HG03097 (cell line): ENCODE measurements around the gene ZNF714.
"Not testable (repeated sequence)": the region's sequence is repeated elsewhere in the genome, so short reads cannot be mapped to it uniquely, and the experiment has no call there.

Experiments
- ATAC-seq: cut with Tn5 transposase; IDR thresholded peaks from one replicate; pipeline ENCODE4 v1.9.1; 2021; ENCODE audit not compliant: unreplicated experiment, low FRiP score

Gene ZNF714

DNA sequence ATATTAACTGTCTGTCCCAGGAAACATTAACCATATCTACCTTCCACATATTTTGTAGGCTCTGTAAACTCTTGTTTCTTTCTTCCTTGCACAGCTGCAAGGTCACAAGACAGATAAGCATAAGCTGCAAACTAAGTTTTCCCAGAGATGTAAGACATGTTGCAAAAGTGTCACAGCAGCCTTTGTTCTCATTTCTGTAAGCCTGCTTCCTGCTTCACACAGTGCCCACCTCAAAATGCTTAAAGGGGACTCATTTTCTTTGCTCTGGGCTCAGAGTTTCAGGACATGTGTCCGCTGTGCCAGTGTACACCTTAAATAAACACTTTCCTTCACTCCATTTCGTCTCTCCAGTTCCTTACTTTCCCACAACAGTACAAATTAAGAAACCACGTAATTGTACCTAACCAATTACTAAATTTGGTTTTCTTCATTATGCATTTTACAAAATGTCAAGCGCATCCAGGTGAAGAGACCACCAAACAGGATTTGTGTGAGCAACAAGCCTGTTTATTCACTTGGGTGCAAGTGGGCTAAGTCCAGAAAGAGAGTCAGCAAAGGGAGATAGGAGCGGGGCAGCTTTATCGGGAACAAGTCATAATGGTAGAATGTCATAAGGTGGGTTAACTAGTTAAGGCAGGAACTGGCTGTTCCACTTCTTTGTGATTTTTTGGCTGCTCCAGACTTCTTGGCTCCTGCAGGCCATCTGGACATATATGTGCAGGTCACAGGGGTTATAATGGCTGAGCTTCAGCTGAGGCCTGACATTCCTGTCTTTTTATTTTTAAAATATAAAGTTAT lies 47.1 kb downstream of the ZNF714 start:
- ATAC-seq: no peak

DNA sequence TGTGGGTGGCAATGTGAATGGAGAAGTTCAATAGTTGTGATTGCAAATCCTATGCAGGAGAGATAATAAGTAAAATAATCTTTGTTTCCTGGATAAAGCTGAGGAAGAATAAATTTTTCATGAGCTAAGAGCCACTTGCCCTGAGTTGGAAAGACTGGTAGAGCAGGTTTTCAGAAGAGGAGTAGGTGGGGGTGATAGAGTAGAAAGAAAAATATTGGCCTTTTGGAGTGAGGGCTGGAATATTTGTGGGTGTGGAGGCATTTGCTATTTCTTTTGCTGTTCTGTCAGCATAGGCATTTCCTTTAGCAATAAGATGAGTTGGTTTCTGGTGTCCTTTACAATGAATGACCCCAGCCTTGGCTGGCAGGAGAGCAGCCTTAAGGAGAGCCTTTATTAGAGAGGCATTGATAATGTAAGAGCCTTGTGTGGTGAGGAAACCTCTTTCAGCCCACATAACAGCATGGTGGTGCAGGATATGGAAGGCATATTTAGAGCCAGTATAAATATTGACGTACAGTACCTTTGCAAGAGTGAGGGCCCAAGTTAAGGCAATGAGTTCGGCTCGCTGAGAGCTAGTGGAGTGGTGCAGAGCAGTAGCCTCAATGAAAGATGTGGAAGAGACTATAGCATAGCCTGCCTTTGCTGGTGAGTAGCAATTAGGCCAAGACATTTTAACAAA lies 48.2 kb downstream of the ZNF714 start:
- no peak for ATAC-seq

DNA sequence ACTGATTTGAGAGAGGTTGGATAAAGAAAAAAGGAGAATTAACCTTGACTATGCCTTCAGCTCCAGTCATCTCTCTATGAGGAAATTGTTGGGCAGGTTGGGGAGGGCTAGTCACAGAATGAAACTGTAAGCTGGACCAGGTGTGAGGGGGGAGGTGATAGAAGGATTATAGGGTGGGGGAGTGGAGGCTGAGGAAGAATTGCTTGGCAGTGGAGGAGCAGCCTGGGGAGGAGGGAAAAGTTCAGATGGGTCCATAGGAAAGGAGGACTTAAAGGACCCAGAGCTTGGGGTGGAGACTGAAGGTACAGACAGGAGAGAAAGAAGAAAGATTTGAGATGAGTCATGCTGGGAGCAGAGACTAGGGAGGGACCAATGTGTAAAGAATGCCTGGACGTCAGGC lies 51.6 kb downstream of the ZNF714 start:
- ATAC-seq: no peak

DNA sequence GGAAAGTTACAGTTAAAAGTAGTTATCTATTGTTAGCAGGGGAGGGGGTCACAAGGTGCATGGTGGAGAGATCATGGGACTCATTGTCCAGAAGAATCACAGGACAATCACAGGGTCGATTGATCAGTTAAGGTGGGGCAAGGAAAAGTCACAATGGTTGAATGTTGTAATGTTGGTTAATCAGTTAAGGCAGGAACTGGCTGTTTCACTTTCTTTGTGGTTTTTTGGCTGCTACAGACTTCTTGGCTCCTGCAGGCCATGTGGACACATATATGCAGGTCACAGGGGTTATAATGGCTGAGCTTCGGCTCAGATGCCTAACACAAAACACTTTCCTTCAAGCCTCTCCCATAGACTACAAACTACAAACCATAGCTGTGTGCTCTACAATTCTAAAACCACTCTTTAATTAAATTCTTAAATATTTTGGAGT lies 52.9 kb downstream of the ZNF714 start:
- ATAC-seq: no peak

DNA sequence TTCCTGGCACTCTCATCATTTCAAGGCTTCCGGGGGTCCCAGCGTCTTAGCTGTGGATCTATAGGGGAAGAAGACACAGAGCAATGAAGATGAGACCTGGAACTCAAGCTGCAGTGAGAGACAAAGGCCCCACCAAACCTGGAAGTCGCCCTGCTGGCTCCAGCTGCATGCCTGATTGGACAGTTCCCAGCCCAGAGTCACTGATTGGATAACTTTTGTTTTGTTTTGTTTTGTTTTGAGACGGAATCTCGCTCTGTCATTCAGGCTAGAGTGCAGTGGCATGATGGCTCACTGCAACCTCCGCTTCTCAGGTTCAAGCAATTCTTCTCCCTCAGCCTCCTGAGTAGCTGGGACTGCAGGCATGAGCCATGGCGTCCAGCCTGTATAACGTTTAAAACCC lies 53.4 kb downstream of the ZNF714 start:
- ATAC-seq: no peak

DNA sequence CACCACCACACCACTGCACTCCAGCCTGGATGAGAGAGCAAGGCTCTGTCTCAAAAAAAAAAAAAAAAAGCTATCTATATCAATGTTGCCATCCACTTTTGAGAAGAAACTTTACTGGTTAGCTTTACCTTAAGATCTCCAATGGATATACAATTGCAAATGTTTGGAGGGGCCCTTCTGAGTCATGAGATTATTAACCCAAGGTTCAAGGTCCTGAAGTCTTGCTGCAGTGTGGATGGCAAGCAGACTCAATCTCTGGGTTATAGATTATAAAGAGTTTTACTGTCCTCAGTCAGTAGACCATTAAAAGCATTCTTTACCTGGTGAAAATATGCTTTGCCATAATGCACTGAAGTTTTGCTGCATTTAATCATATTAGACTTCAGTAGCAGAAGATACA lies 56.1 kb downstream of the ZNF714 start:
- ATAC-seq: no peak

DNA sequence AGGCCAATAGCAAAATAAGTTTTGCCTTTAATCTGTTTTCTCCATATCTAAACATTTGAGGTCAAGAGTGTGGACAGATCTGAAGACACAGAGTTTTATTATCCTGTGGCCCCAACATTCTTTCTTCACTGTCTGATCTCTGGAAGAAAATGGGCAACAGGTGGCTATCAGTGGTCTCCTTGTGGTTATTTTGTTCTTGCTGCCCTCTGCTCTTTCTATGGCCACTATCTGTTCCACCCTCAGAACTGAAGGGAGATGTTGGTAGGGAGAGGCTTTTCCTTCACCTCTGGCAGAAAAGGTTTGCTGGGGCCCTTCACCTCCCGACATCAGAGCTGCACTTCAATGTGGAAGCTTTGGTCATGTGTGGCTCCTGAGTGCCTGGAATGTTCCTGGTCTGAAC lies 59.0 kb downstream of the ZNF714 start:
- ATAC-seq: not testable (repeated sequence)

DNA sequence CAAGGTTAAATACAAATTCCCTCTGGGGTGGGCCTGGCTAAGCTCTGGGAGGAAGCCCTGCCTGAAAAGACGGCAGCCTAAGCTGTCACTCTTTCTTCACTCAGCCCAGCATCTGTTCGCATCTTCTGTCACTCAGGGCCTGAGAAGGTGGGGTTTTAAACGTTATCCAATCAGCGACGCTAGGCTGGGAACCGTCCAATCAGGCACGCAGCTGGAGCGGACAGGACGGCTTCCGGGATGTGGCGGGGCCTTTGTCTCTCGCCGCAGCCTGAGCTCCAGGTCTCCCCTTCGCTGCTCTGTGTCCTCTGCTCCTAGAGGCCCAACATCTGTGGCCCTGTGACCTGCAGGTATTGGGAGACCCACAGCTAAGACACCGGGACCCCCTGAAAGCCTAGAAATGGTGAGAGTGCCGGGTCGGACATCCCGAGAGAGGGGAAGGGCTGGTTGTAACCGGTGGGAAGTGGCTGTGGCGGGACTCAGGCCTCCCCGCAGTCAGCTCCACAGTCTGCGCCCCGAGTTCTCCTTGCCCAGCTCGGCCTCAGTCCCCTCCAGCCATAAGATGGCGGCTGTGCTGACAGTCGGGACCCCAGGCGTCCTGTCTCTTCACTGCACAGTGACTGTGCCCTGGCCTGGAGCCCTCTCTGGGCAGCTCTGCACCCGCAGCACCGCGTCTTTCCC lies 59.9 kb downstream of the ZNF714 start, which contains the start of gene ZNF431:
ZNF431 (plus strand) TSS at position 254 of the 678 bp plus-strand sequence; CDS start at position 398, 144 bp downstream.
- ATAC-seq: peak; percentile 99

DNA sequence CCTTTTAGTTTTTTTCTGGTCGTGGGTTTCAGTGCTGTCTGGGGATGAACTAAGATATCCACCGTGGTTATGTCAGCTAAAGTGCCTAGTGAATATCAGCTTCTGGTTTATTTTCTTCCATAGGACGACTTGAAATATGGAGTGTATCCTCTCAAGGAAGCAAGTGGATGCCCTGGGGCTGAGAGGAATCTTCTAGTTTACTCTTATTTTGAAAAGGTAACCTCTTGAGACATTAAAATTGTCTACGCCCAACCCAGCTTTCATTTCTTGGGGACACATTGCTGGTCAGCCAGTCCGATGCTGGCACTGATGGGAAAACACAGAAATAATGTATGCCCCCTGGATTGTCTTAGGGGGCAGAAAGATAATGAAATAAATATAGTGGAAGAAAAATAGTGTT lies 61.4 kb downstream of the ZNF714 start:
- no peak for ATAC-seq

DNA sequence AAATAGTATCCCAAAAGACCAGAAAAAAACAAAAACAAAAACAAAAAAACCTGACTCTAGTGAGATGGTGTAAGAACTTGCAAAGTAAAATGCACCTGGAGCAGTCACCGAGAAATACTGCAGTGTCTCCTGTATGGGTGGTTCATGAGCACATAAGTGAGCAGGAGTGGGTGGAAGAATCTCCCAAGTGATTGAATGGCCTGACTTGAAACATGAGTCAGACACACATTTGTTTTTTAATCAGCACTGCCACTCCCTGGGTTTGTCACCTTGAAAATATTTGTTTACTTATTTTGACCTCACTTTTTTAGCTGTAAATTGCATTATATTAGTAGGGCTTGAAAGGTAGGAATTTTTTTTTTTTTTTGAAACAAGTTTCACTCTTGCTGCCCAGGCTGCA lies 61.9 kb downstream of the ZNF714 start:
- ATAC-seq: no peak

DNA sequence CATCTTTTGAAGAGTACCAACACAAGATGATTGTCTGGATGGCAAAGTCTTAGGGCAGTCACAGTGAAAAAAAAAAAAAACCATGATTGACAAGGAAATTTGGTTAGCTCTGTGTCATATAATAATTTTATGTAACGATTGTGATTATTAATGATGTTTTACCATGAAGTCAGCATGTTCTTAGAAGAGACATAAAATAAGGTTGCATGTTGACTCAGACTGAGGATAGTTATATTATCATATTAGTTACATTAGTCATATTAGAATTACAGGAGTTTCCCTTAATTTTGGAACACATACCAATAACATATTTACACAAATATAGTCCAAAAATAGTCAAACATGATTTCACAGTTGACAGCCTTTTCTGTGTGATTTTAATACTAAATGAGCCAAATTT lies 65.5 kb downstream of the ZNF714 start:
- no peak for ATAC-seq

DNA sequence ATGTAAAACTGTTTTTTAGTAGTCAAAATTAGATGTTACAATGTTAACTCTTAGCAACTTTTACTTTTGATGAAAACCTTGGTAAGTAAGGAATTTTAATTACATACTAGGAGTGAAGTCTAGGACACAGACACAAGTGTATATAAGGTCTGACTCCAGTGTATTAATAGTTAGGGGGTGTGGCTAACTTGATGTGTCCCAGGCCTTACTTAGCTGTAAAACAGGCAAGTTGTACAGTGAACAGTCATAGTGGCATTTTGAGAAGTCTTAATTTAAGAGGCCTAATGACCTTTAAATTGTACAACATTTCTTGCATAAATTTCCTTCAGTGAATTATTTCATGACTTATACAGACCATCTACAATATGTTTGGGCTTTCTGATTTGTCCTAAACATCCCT lies 66.7 kb downstream of the ZNF714 start:
- no peak for ATAC-seq

DNA sequence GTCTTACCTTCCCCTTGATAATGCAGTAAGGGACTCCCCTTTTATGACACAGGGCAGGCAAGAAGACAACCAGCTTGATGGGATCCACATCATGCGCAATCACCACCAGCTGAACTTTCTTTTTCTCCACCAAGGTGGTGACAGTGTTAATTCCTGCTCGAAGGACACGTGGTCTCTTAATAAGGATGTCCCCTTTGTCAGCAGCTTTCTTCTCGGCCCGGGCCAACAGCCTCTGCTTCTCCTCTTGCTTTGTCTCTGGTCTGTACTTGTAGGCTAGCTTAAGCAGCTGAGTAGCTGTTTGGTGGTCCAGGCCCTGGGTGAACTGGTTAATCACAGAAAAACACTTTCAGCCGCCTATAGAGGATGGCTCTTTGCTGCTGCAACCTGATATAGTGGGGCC lies 67.9 kb downstream of the ZNF714 start:
- ATAC-seq: no peak

DNA sequence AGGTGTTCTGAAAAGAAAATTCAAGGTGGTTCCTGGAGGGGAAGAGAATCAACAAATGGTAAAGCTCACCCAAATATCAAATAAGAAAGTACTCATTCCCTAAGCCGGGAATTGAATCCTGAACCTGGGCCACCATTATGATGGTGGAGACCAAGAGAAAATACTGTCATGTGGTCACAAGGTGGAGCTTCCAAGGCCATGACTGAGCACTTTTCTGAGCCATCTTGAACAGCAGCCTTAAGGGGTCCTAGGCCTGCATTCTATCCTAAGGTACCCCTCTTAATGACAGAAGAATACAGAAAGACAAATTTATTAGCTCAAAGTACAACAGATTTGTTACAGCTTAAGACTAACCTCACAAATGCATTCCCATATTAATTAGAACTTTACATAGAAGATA lies 69.5 kb downstream of the ZNF714 start:
- no peak for ATAC-seq

DNA sequence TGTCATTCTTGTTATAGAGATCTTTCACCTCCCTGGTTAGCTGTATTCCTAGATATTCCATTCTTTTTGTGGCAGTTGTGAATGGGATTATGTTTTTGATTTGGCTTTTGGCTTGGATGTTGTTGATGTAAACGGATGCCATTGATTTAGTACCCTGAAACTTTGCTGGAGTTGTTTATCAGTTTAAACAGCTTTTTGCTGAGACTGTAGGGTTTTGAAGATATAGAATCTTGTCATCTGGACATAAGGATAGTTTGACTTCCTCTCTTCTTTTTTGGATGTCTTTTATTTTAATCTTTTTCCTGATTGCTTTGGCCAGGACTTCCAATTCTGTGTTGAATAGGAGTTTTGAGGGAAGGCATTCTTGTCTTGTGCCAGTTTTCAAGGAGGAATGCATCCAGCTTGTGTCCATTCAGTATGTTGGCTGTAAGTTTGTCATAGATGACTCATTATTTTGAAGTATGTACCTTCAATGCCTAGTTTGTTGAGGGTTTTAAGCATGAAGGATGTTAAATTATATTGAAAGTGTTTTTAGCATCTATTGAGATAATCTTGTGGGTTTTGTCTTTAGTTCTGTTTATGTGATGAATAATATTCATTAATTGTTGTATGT lies 76.6 kb downstream of the ZNF714 start:
- ATAC-seq: no peak

DNA sequence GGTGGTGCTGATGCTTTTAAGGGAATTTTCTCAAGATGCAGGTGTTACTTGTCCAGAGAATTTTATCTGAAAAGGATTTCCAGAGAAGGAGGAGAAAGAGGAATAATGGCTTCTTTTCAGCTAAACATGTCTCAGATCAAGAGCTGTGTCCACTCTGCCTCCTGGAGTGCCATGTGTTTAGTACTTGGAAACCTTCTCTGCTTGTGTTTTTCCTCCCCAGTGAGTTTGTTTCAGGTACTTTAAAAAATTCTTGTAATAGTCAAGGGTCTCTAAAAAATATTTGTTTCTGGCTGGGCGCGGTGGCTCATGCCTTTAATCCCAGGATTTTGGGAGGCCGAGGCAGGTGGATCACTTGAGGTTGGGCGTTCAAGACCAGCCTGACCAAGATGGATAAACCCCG lies 82.5 kb downstream of the ZNF714 start:
- ATAC-seq: no peak

DNA sequence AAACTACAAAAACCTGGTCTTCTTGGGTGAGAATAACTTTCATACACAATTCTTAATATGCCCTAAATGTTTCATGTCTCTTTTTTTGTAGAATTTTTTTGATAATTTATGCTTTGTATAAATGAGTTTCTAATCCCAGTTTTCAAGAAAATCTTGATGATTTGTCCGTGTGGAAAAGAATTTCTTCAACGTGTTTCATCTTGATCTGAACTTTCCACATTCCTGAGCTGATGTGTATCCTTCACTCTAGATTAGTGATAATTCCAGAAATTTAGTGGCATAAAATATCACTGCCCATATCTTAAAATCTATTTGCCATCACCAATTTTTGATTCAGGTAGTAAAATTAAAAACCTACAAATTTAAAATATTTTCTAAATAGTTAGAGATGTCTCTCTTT lies 84.4 kb downstream of the ZNF714 start:
- no peak for ATAC-seq
